Measurements from ENCODE around the gene RIPK1. TPM values are rescaled to one million over a fixed set of nuclear protein-coding genes. Genes with fewer than 3 reads are reported as not detected.
"Not testable (repeated sequence)": the region's sequence is repeated elsewhere in the genome, so short reads cannot be mapped to it uniquely, and the experiment has no call there.

The RIPK1 gene
- total RNA-seq, 3 donors from 2014 or later: 16.5 to 17.4 (median 16.6) TPM

GRCh38 chr6:3057063-3057770 lies 11.1 kb upstream of the RIPK1 start:
- Mint-ChIP-seq H3K27me3 (ENCODE audit: low read depth) (no peaks in the 10 kb centered on the region), H3K4me3 (no peak overlapping the region), H3K4me1 (ENCODE audit: low read depth) (peaks cover 18% of the 10 kb centered on the region), H3K9me3 (no peaks in the 10 kb centered on the region), H3K36me3 (ENCODE audit: insufficient read depth) (no peaks in the 10 kb centered on the region)
- DNase-seq (no peak), ATAC-seq (no peak)

- ATAC-seq (no peak), DNase-seq (no peak)
- peaks cover 11% of the 10 kb centered on the region for H3K4me1 Mint-ChIP-seq (ENCODE audit: low read depth)
- H3K9me3 Mint-ChIP-seq: no peaks in the 10 kb centered on the region
- H3K27me3 Mint-ChIP-seq (ENCODE audit: low read depth): no peaks in the 10 kb centered on the region
- no peak overlapping the region for H3K4me3 Mint-ChIP-seq
- H3K36me3 Mint-ChIP-seq (ENCODE audit: insufficient read depth): no peaks in the 10 kb centered on the region
These were observed 9.3 kb upstream of the RIPK1 start for GRCh38 chr6:3058957-3059356.

GRCh38 chr6:3060092-3060491 lies 8.2 kb upstream of the RIPK1 start:
- not testable (repeated sequence) for H3K4me3 Mint-ChIP-seq, DNase-seq, H3K9me3 Mint-ChIP-seq

GRCh38 chr6:3061501-3061941 lies 6.8 kb upstream of the RIPK1 start:
- no peak for DNase-seq
- no peak overlapping the region for H3K4me3 Mint-ChIP-seq
- H3K4me1 Mint-ChIP-seq (ENCODE audit: low read depth): peaks cover 24% of the 10 kb centered on the region
- peak; percentile 8 to 9 for ATAC-seq
- H3K9me3 Mint-ChIP-seq: no peaks in the 10 kb centered on the region
- no peaks in the 10 kb centered on the region for H3K36me3 Mint-ChIP-seq (ENCODE audit: insufficient read depth)
- H3K27me3 Mint-ChIP-seq (ENCODE audit: low read depth): no peaks in the 10 kb centered on the region

More at GRCh38 chr6:3060092-3060491, 8.2 kb upstream of the RIPK1 start:
- not testable (repeated sequence) for H3K36me3 Mint-ChIP-seq (ENCODE audit: insufficient read depth); ATAC-seq; H3K27me3 Mint-ChIP-seq (ENCODE audit: low read depth)
- peaks cover 15% of the 10 kb centered on the region for H3K4me1 Mint-ChIP-seq (ENCODE audit: low read depth)

GRCh38 chr6:3063340-3063732 lies 5.0 kb upstream of the RIPK1 start:
- Mint-ChIP-seq H3K4me3 (peak overlapping the region; percentile 89), H3K4me1 (ENCODE audit: low read depth) (peaks cover 35% of the 10 kb centered on the region)
- not testable (repeated sequence) for DNase-seq; H3K9me3 Mint-ChIP-seq; H3K27me3 Mint-ChIP-seq (ENCODE audit: low read depth); H3K36me3 Mint-ChIP-seq (ENCODE audit: insufficient read depth); ATAC-seq

GRCh38 chr6:3063733-3064700 lies 4.3 kb upstream of the RIPK1 start:
- Mint-ChIP-seq H3K36me3 (ENCODE audit: insufficient read depth) (no peaks in the 10 kb centered on the region), H3K9me3 (no peaks in the 10 kb centered on the region), H3K4me1 (ENCODE audit: low read depth) (peaks cover 31% of the 10 kb centered on the region), H3K27me3 (ENCODE audit: low read depth) (no peaks in the 10 kb centered on the region), H3K4me3 (peak overlapping the region; percentile 89)
- ATAC-seq (peak; percentile 80 to 85), DNase-seq (peak; percentile 88)

- Mint-ChIP-seq H3K9me3 (no peaks in the 10 kb centered on the region), H3K27me3 (ENCODE audit: low read depth) (no peaks in the 10 kb centered on the region), H3K4me1 (ENCODE audit: low read depth) (peaks cover 67% of the 10 kb centered on the region), H3K36me3 (ENCODE audit: insufficient read depth) (peaks cover 10% of the 10 kb centered on the region), H3K4me3 (no peak overlapping the region)
- no peak for DNase-seq
- no peak for ATAC-seq
These were observed 3.3 kb downstream of the RIPK1 start for GRCh38 chr6:3071568-3071967.

GRCh38 chr6:3072798-3073197 lies 4.5 kb downstream of the RIPK1 start:
- H3K4me1 Mint-ChIP-seq (ENCODE audit: low read depth): peaks cover 68% of the 10 kb centered on the region
- ATAC-seq: no peak
- H3K4me3 Mint-ChIP-seq: no peak overlapping the region

GRCh38 chr6:3073382-3073781 lies 5.1 kb downstream of the RIPK1 start:
- Mint-ChIP-seq H3K4me1 (ENCODE audit: low read depth) (peaks cover 66% of the 10 kb centered on the region), H3K27me3 (ENCODE audit: low read depth) (no peaks in the 10 kb centered on the region), H3K9me3 (no peaks in the 10 kb centered on the region), H3K4me3 (no peak overlapping the region), H3K36me3 (ENCODE audit: insufficient read depth) (peaks cover 24% of the 10 kb centered on the region)
- ATAC-seq (no peak), DNase-seq (no peak)

More at GRCh38 chr6:3072798-3073197, 4.5 kb downstream of the RIPK1 start:
- Mint-ChIP-seq H3K36me3 (ENCODE audit: insufficient read depth) (peaks cover 19% of the 10 kb centered on the region), H3K27me3 (ENCODE audit: low read depth) (no peaks in the 10 kb centered on the region), H3K9me3 (no peaks in the 10 kb centered on the region)
- DNase-seq: no peak

GRCh38 chr6:3075772-3076113 lies 7.4 kb downstream of the RIPK1 start:
- Mint-ChIP-seq H3K36me3 (ENCODE audit: insufficient read depth) (peaks cover 38% of the 10 kb centered on the region), H3K27me3 (ENCODE audit: low read depth) (no peaks in the 10 kb centered on the region), H3K4me1 (ENCODE audit: low read depth) (peaks cover 57% of the 10 kb centered on the region), H3K4me3 (peak overlapping the region; percentile 36), H3K9me3 (no peaks in the 10 kb centered on the region)
- no peak for DNase-seq
- ATAC-seq: no peak

GRCh38 chr6:3076320-3076719 lies 8.0 kb downstream of the RIPK1 start:
- no peaks in the 10 kb centered on the region for H3K9me3 Mint-ChIP-seq
- no peak overlapping the region for H3K4me3 Mint-ChIP-seq
- ATAC-seq (no peak), DNase-seq (no peak)
- H3K4me1 Mint-ChIP-seq (ENCODE audit: low read depth): peaks cover 52% of the 10 kb centered on the region
- H3K36me3 Mint-ChIP-seq (ENCODE audit: insufficient read depth): peaks cover 40% of the 10 kb centered on the region
- H3K27me3 Mint-ChIP-seq (ENCODE audit: low read depth): no peaks in the 10 kb centered on the region

GRCh38 chr6:3077430-3077829 lies 9.1 kb downstream of the RIPK1 start:
- DNase-seq (no peak), ATAC-seq (no peak)
- Mint-ChIP-seq H3K9me3 (no peaks in the 10 kb centered on the region), H3K4me1 (ENCODE audit: low read depth) (peaks cover 44% of the 10 kb centered on the region), H3K36me3 (ENCODE audit: insufficient read depth) (peaks cover 43% of the 10 kb centered on the region), H3K4me3 (no peak overlapping the region), H3K27me3 (ENCODE audit: low read depth) (no peaks in the 10 kb centered on the region)

- not testable (repeated sequence) for DNase-seq; H3K9me3 Mint-ChIP-seq; H3K27me3 Mint-ChIP-seq (ENCODE audit: low read depth); ATAC-seq; H3K4me3 Mint-ChIP-seq
- peaks cover 55% of the 10 kb centered on the region for H3K36me3 Mint-ChIP-seq (ENCODE audit: insufficient read depth)
- H3K4me1 Mint-ChIP-seq (ENCODE audit: low read depth): peaks cover 33% of the 10 kb centered on the region
These were observed 10.7 kb downstream of the RIPK1 start for GRCh38 chr6:3078952-3079351.

- peaks cover 56% of the 10 kb centered on the region for H3K36me3 Mint-ChIP-seq (ENCODE audit: insufficient read depth)
- peaks cover 28% of the 10 kb centered on the region for H3K4me1 Mint-ChIP-seq (ENCODE audit: low read depth)
- no peak overlapping the region for H3K4me3 Mint-ChIP-seq
- no peaks in the 10 kb centered on the region for H3K27me3 Mint-ChIP-seq (ENCODE audit: low read depth)
- DNase-seq (no peak), ATAC-seq (no peak)
- H3K9me3 Mint-ChIP-seq: no peaks in the 10 kb centered on the region
These were observed 11.4 kb downstream of the RIPK1 start for GRCh38 chr6:3079682-3080081.
